Ovary (tissue), 3 donors: ENCODE data around the gene APBA2.

ENCODE experiments used
- POLR2A ChIP-seq: fragments of 450-650 bp; IDR thresholded peaks from one replicate; pipeline ENCODE4 v1.6.1; 2017; ENCODE audit warnings: antibody characterized with exemption, mild to moderate bottlenecking, moderate library complexity
- TF ChIP-seq, protein P1 (sequence below), 3 donors: fragments of 450-650 bp in 2 of 3; fragments of 200-600 bp in 1 of 3; IDR thresholded peaks; one replicate each; pipeline versions ENCODE4 v1.5.1 to v1.8.0; 2016 to 2022; ENCODE audit warnings: antibody characterized with exemption in 3 of 3, mild to moderate bottlenecking in 1 of 3
- donor health status: DM: no; HTN: no; CAD: no.

DNA sequence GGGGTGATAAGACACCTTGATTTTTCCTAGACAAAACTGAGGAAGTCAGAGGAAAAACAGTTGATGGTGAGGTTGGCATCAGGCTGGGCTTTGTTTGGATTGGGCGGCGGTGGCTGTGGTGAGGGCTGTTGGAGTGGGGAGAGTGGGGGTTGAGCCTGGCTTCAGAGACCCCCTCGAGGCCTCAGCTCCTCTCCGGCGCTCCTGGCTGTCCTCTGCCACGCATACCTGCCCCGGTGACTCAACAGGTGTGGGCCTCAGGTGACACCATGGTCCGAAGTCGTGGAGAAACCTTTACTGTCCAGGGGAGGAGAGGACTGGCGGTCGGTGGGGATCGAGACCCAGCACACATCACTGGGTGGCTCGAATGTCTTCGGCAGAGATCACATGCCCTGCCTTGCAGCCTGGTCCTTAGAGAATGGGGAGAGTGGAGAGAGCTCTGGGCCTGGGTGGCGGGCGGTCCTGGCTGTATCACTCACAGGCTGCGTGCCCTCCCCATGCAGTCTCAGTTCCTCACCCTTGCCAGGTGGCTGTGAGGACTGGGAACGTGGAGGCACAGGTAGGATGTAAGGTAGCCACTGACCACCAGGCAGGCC, 2.6 kb downstream of the APBA2 start:
- TF ChIP-seq POLR2A, result no peak
- TF ChIP-seq, protein P1, sequence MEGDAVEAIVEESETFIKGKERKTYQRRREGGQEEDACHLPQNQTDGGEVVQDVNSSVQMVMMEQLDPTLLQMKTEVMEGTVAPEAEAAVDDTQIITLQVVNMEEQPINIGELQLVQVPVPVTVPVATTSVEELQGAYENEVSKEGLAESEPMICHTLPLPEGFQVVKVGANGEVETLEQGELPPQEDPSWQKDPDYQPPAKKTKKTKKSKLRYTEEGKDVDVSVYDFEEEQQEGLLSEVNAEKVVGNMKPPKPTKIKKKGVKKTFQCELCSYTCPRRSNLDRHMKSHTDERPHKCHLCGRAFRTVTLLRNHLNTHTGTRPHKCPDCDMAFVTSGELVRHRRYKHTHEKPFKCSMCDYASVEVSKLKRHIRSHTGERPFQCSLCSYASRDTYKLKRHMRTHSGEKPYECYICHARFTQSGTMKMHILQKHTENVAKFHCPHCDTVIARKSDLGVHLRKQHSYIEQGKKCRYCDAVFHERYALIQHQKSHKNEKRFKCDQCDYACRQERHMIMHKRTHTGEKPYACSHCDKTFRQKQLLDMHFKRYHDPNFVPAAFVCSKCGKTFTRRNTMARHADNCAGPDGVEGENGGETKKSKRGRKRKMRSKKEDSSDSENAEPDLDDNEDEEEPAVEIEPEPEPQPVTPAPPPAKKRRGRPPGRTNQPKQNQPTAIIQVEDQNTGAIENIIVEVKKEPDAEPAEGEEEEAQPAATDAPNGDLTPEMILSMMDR (IDR thresholded peaks at IDR 0.05), result no peak
